Skeletal muscle cell (primary cell): ENCODE results near the gene FBXW8.

Experiments
- DNase-seq: peaks from one replicate; pipeline ENCODE4 v3.0.0-alpha.2; 2010; ENCODE audit warnings: low read depth
- H3K4me3 ChIP-seq: 2 replicates; pipeline ENCODE4 v1.5.1; 2011; ENCODE audit warnings: low read depth, mild to moderate bottlenecking, control low read depth, low read length, moderate library complexity

The FBXW8 gene

DNA sequence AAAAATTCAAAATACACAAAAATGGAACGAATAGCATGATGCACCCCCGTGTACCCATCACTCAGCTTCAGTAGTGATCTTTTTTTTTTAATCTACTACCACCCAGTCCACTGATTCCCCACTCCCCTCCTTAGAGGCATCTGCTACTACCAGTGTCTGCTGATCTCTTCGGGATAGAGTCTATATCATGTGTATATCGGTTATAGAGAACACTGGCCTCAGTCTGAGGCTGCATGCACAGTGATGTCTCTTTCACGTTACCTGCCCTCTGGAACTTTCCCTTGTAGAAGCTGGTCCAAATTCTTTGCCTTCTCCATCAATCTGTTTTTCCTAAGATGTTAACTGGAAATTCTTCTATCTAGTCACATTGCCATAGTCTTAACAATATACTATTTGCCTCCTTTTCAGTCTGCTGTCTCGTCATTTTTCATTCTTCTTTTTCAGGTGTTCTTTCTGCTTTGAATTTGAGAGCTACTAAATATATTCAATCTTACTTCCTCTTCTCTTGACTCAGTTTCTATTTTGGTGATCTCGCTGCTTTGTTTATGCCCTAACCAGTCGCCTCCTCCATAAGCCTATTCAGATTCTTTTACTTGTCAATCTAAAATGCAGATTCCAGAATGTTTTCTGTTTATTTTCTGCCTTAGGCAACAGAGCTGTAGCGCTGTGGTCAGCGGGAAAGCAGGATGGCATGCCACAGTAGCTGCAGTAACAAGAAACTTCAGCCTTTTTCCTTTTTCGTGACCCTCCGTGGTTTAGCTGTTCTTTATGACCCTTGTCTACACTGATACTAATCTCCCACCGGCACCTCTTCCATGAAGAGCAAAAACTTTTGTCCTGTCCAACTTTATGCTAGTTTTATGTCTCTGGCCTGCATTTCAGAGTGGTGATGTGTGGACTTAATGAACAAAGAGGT lies 67.0 kb downstream of the FBXW8 start:
- H3K4me3 ChIP-seq: no peak overlapping the region
- no peak for DNase-seq

DNA sequence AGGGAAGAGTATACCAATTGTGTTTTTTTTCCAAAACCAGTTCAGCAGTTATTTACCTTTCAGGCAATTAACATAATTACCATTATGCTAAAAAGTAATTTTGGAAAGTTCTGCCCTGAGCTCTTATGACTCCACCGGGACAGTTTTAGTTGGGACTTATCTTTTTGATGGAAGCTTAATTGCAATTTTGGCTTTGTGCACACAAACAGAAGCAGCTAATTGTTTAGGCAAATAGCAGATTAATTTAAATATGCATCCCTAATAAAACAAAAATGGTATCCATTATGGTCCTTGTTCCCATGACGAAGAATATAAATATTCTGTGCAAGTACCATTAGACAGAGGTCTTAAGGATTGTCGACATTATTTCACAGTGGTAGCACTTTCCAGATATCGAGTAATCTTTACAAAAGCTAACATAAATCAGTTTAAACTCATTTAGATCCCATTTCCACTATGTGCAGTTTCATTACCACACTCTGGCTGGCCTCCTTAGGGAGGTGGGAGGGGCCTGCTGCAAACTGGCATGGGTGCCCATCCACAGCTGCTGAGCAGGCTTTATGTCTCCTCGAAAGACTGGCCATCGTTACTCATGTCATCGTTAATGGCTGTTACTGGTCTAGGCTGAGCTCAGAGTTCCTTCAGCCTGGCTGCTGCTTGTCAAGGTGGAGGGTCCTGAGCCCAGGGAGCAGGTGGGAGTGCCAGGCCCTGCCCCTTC lies 68.2 kb downstream of the FBXW8 start:
- DNase-seq: no peak
- no peak overlapping the region for H3K4me3 ChIP-seq

DNA sequence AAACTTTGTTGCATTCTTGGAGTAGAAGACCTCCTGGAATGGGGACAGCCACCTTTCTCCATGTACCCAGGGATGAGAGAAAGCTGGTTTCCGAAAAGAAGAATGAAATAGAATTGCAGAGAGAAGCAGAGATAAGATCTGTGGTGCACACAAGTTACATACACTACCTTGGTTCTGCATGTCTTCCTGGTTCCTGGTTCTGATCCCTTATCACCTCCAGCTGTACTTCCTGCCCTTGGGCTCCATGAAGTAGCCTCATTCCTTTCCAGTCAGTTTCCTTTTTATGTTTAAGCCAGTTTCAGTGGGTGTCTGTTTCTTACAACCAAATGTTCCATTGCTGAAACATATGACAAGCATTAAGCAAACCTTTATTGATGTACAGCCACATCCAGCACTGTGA lies 69.3 kb downstream of the FBXW8 start:
- H3K4me3 ChIP-seq: no peak overlapping the region
- DNase-seq: no peak

DNA sequence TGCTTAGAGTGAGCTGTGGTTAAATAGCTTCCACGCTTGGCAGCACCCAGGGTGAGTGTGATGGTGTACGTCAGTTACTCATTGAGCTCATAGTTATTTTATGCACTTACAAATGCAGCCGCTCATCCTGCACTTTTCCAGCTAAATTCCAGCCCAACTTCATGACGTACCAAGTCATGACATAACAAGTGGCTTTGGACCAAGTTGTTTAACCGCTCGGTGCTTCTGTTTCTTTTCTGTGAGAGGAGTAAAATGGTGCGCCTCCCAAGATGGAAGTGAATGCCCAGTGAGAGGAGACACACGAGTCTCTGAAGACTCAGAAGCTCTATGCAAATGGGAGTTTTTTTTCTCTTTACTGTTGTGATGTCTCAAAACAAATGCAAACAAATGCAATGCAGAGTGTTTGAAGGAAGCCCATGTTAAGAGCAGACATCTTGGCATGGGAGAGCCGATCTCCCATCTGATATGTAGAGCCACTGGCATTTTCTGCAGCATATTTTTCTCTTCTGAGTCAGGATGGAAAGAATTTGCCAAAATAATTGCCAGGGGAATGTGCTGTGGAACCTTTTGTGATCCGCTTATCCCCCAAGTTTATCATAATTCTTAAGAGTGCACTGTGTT lies 72.2 kb downstream of the FBXW8 start:
- no peak overlapping the region for H3K4me3 ChIP-seq
- no peak for DNase-seq

DNA sequence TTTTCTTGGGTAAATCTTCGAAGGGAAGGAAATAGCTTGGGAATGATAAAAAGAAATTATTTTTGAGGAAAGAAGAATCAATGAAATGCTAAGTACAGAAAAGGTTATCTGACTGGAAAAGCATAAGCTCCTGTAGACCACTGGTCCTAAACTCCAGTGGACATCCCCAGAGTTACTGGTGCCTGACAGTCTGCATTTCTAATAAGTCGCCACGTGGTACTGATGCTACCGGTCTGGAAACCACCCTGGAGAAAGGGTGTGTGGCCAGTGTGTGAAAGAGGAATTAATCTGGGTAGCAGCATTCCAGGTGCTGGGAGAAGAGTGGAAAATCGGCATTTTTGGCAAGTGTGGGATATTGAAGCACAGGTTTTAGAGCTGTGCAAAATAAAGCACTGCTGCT lies 73.3 kb downstream of the FBXW8 start:
- DNase-seq: no peak
- no peak overlapping the region for H3K4me3 ChIP-seq

DNA sequence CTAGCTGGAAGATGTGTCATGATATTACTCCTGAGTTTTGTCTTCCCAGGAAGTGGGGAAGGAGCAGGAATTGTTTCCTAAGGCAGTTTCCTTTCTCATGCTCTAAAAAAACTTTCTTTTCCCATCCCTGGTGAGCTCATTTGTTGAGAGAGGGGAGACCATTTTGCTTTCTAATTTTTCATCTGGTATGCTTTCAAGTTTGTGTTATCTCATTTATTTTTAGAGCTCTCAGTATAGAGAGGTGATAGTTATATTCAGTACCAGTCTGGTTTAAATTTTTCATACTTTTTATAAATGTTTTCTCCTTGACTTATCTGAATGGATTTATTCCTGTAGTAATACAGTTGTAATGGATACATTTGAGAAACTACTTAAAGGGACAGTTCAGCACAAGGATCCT lies 79.6 kb downstream of the FBXW8 start:
- no peak overlapping the region for H3K4me3 ChIP-seq
- DNase-seq: no peak

DNA sequence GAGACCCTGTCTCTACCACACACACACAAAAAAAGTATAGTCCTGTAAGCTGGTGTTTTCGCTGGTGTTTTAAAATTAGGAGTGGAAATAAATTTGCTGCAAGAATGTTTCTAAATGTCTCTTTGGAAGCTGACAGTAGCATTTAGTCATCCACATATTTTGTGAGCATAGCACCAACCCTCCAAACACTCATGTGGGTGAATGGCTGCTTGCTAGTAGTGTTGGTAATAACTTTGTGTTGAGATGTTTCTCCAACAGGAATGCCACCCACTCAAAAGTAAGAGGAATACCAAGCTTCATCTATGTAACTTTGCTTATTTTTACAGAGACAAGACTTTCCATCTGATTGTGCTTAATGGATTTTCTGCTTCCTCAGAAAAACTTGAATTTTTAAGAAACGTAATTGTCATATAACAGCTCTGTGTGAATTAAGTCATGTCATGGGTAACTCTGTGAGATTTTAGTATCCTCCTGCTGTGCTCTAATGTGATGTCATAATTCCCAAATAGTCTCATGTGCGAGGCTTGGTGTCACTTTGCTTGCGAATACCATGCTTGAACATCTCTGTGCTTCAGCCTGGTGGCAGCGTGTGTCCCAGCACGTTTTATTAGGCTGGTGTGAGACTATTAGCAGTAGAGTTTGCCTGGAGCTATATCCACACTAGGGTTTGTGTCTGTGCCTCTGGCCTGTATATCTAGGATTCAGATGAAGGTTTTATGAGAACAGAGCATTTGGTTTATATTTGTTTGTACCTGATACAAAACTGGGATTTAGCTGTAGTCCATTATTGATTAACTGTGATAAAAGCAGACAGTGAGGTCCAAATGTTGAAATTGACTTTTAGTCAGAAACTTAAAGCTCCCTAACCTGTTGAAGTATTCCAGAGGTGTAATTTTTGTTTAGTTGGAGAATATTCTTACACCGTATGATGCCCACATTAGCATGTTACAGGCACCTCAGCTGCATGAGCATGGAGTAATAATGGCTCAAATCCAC lies 80.5 kb downstream of the FBXW8 start:
- H3K4me3 ChIP-seq: no peak overlapping the region
- peak; percentile 13 for DNase-seq

DNA sequence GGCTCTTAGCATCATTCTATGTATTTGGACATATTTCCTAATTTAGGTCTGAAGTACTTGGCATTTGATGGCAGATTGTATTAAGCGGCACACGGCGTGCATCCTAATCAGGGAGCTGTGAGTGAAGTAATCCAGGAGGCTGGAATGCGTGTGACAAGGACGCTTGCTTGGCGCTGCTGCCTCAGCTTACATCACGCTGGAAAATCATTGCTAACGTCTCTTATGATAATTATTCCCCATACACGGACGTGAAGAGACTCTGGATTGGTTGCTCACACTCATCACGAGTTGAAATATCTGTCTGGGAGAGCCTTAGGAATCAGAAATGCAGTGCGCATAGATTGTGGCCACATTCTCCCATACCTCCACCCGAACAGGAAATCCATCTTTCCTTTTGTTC lies 85.3 kb downstream of the FBXW8 start:
- no peak for DNase-seq
- H3K4me3 ChIP-seq: no peak overlapping the region

DNA sequence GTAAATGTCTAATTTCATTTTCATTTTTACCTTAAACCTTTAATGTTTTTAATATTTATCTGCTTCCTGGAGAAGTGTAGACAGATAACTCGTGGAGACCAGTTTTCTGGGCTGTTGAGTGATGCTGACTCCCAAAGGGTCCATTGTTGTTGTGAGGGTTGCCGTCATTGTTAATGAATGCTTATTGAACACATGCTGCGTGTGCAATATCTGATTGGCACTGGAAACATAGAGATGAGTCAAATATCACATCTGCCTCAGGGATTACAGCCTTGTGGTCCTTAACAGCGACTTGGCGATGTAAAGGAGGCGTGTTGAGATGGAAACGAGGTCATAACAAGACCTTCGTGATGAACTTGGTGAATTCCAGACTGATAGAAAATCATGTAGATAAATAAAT lies 85.9 kb downstream of the FBXW8 start:
- no peak overlapping the region for H3K4me3 ChIP-seq
- DNase-seq: peak; percentile 9

DNA sequence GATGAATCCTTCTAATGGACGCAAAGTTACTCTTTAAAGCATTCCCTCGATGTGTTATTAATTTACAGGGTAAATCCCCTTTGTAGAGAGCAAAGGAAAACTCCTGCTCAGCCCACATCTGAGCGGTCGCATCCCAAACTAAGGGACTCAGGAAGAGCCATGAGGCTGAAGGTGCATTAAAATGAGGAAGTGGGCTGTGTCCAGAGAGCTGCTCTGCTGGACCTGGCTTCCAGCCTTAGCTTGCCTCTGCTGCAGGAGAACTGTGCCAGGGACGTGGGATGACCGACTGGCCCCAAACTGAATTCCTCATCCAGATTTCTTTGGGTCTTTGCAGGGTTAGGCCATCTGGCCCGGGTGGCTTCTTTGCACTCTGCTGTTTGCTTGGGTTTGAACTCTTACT lies 88.3 kb downstream of the FBXW8 start:
- H3K4me3 ChIP-seq: no peak overlapping the region
- DNase-seq: no peak

DNA sequence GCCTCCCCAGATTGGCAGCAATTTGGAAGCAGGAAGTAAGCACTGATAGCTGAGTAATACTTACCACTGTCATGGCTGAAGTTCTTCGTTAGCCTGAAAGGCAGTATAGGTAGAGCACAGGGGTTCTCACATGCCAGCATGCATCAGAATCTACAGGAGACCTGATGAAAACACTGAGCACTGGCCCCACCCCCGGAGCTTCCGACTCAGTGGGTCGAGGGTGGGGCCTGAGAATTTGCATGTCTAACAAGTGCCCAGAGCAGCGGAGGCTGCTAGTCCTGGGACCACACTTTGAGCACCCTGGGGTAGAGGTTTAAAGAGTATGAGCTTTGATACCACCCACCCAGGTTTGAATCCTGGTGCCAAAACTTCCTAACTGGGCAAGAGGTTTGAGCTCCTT lies 89.6 kb downstream of the FBXW8 start:
- no peak overlapping the region for H3K4me3 ChIP-seq
- DNase-seq: no peak

DNA sequence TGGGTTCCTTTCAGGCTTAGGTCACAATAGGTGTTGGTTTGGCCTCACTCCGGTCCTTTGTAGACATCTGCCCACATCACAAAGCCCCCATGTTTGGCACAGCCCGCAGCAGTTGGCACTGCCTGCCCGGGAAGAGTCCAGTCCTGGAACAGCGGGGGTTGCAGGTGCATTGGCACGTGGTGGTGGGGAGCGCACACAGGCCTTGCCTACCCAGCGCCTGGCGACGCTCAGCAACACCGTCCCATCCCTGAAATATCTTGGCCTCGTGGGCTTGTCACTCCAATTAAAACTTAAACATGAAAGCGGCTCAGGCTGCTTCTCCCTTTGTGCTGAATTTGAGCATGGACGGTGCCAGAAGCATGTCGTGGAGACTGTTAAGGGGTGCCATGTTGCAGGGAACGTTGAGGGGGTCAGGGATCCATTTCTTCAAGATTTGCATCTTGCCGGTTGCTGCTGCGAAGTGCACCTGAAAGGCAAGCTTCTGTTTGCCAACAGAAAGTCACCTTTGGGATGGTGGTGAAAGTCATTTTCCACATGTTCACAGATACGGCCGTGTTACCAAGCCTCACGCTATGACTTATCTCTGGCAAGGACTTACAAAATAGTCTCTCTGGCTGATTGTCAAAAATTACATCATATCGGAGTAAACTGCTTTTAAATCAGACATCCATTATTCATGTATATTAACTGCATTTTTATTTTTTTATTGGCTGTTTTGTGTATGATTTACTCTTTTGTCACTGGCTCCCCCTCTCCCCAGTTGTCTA lies 91.5 kb downstream of the FBXW8 start:
- no peak overlapping the region for H3K4me3 ChIP-seq
- no peak for DNase-seq

DNA sequence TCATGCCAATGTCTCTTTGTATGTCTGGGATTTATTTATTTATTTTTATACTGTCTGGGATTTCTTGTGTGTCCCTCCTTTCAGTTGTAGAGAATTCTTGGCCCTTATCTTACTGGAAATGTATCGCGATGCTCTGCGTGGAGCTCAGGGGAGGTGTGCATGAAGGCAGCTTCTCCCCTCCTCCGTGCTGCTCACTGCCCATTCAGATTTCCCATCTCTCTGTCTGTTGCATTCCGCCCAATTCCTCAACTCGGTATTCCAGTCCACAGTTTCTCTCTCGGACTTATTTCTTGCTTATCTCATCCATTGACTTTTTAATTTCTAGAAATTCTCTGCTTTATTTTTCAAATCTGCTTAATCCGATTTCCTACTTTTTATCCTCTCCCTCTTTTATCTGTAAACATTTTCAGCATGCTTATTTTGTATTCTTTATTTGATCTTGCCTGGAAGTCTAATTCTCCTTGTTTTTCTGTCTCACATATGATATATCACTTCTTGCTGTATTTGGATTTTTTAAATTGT lies 93.2 kb downstream of the FBXW8 start:
- DNase-seq: no peak

DNA sequence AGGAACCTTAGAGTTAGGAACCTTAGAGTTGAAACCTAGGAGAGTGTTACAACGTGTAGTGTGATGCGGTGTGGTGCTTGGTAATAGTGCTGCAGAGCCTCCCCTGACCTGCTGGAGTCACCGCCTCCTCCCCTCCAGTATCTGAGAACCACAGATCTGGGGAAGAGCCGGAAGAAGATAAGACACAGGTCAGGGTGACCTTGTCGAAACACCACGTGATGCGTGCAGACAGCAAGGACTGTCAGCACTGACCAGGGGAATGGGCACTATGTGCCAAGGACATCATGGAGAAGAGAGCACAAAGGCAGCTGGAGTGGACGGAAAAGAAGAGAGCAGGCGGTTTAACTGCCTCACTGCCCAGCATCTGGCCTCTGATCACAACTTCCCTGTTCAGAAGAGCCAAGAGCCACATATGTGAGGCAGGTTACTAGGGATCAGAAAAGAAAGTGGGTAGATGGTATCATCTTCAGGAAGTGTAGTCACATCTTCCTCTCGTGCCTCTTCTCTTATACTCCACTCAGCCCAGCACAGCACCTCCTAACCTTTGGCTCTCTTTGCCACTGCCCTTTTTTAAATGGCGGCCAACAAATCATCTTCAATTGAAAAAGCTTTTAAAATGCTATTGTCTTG lies 94.8 kb downstream of the FBXW8 start:
- no peak for DNase-seq
- no peak overlapping the region for H3K4me3 ChIP-seq

More for the DNA sequence above, 93.2 kb downstream of the FBXW8 start:
- H3K4me3 ChIP-seq: no peak overlapping the region

DNA sequence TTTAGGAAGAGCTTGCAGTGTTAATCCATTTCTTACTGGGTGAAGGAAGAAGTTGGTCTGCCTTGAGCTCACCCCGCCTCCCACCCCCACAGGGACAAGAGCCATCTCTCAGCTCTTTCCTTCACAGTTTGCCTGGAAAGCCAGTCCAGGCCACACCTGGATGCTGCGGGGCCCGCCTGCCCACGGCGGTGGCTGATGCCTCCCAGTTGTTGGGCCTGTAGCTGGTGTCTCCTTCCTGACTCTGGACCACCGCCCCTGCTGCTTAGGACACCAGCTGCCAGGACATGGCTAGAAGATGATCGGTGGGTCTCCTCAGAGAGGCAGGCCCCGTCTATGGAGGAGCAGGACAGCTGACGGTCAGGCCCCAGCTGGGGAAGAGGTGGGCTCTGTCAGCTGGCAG lies 95.6 kb downstream of the FBXW8 start:
- no peak overlapping the region for H3K4me3 ChIP-seq
- no peak for DNase-seq

DNA sequence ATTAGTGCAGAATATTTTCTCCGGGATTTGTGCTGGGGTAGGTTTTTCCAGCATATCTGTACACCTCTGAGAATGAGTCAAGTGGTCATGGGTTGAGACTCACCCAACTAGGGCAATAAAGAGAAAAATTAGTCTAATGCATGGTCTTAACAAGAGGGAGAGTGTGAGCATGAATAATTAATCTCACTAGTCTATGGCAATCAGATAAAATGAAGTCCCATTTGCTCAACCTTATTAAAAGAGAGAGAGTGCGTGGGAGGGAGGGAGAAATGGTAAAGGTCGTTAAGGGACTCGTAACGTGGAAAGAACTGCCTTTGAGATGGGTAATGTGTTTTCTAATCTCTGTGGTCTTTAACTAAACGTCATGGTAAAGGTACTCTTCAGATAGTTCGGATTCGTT lies 96.8 kb downstream of the FBXW8 start:
- no peak overlapping the region for H3K4me3 ChIP-seq
- DNase-seq: no peak

DNA sequence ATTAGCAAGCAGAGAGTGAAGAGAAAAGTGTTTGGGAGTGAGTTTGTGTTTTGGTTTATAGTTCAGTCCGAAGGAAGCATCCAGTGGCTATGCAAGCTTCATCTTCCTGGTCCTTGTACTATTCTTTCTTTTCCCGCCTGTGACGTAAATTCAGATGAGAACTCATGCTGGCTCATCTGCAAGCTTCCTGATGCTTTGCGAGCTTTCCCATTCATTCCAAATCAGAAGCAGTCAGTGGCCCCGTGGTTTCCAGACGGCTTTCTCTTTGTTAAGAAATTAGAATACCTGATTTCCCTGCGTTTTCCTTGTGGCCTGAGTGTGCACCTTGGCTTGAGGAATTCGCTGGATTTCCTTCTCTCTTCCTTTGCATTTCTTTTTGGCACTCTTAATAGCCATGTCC lies 99.0 kb downstream of the FBXW8 start:
- no peak for DNase-seq
- H3K4me3 ChIP-seq: no peak overlapping the region
